Ovary (tissue), 9 donors: ENCODE data around the gene FAM229A. TPM values are rescaled to one million over a fixed set of nuclear protein-coding genes. Genes with fewer than 3 reads are reported as not detected.

Source experiments
- DNase-seq, 5 donors: peaks; one replicate each; pipeline ENCODE4 v3.0.0-alpha.2; 2019 to 2020
- H3K27ac ChIP-seq, 2 donors: fragments of 200-600 bp; one replicate each; pipeline versions ENCODE4 v1.5.1 to v1.8.0; 2019 to 2022
- H3K27me3 ChIP-seq: fragments of 200-600 bp; one replicate; pipeline ENCODE4 v1.8.0; 2022
- H3K36me3 ChIP-seq: fragments of 200-600 bp; sonication (generic); one replicate; pipeline ENCODE4 v1.5.1; 2019
- H3K4me1 ChIP-seq: one replicate; pipeline ENCODE4 v1.8.1; 2013; ENCODE audit warnings: mild to moderate bottlenecking, moderate library complexity; ENCODE audit not compliant: insufficient read depth
- H3K4me3 ChIP-seq: fragments of 200-600 bp; sonication (generic); one replicate; pipeline ENCODE4 v1.5.1; 2017
- H3K9me3 ChIP-seq, 2 donors: fragments of 200-600 bp in 1 of 2; sonication (generic) in 1 of 2; one replicate each; pipeline versions ENCODE4 v1.5.1 to v1.8.1; 2013 to 2019; ENCODE audit warnings: mild to moderate bottlenecking in 1 of 2, moderate library complexity in 1 of 2
- CTCF ChIP-seq, 3 donors: fragments of 450-650 bp in 2 of 3; fragments of 200-600 bp in 1 of 3; IDR thresholded peaks; one replicate each; pipeline versions ENCODE4 v1.5.1 to v1.8.0; 2016 to 2022; ENCODE audit warnings: antibody characterized with exemption in 3 of 3, mild to moderate bottlenecking in 1 of 3
- EP300 ChIP-seq: sonication (generic); formaldehyde crosslinking; IDR thresholded peaks from one replicate; pipeline ENCODE4 v1.6.1; 2017; ENCODE audit warnings: antibody characterized with exemption
- POLR2A ChIP-seq: fragments of 450-650 bp; IDR thresholded peaks from one replicate; pipeline ENCODE4 v1.6.1; 2017; ENCODE audit warnings: antibody characterized with exemption, mild to moderate bottlenecking, moderate library complexity
- WGBS, 3 donors: extraction: QIAGEN DNeasy Blood & Tissue Kit in 1 of 3; methylation state at CpG; one replicate each; pipeline versions ENCODE4 v1.1.5 to v1.1.7; 2013 to 2017; 5-methylcytosine and 5-hydroxymethylcytosine counted together
- intact Hi-C, 4 donors: fragments of 100-400 bp; cut with DNase I; formaldehyde crosslinking; loops; one replicate each; pipeline versions ENCODE4 v1.11.0 to v1.15.1; 2022 to 2023
- polyA plus RNA-seq, 2 donors: library from polyadenylated mRNA; stranded (reverse); fragments of 200-250 nt in 1 of 2; fragments of 350-450 nt in 1 of 2; fragmentation: Illumina TruSeq in 1 of 2; extraction: RNeasy Lipid Tissue Mini Kit (QIAGEN cat#74804) in 1 of 2; gene quantifications; one replicate each; pipeline ENCODE4 v1.2.3, GENCODE V29; 2013 to 2014
- total RNA-seq, 7 donors: library from RNA; depleted of rRNA in 2 of 7; stranded (reverse); fragments of >200 nt in 2 of 7; fragmentation: NEBNext Ultra II Directional in 3 of 7; extraction: Animal tissue kit (Norgen Biotek cat#: 25700) in 3 of 7; gene quantifications; one replicate each; pipeline versions ENCODE4 v1.1.0 to v1.2.4, GENCODE V29; 2016 to 2023
- donor health status: DM: no; HTN: no; CAD: no; lungs with moderate emphysema.
- donor health status: DM: no; HTN: no; CAD: no.
- donor health status: Bipolar disorder and iron deficiency.
- donor health status: DM: yes; HTN: yes; CAD: no.
- donor health status: DM: no; HTN: no; CAD: no.
- donor health status: DM: yes; HTN: yes; CAD: no.

FAM229A gene
- total and polyA plus RNA-seq, 9 donors = 3.0 to 27.0 (median 14.0) TPM

GRCh38 chr1:32333251-32333963 is 28.9 kb downstream of the FAM229A start:
- H3K36me3 ChIP-seq = no peaks in the 10 kb centered on the region
- no peak overlapping the region for H3K27ac ChIP-seq
- intact Hi-C loops = no loop called here
- 47 to 66% (median 50%) methylated on average over 3 of the region's 3 CpGs for whole genome bisulfite sequencing, 3 donors
- no peak overlapping the region for H3K4me3 ChIP-seq
- no peak for DNase-seq
- H3K27me3 ChIP-seq = no peaks in the 10 kb centered on the region
- H3K4me1 ChIP-seq = peaks cover 3% of the 10 kb centered on the region
- no peak for TF ChIP-seq EP300
- H3K9me3 ChIP-seq = no peaks in the 10 kb centered on the region

GRCh38 chr1:32332290-32333079 is 29.8 kb downstream of the FAM229A start:
- no peak for TF ChIP-seq CTCF (IDR thresholded peaks at IDR 0.05)
- TF ChIP-seq POLR2A = no peak
- TF ChIP-seq EP300 = no peak
- H3K27me3 ChIP-seq = no peaks in the 10 kb centered on the region
- DNase-seq = no peak
- 72 to 80% (median 76%) methylated on average over 3 of the region's 3 CpGs for WGBS, 3 donors
- no peak overlapping the region for H3K4me3 ChIP-seq
- H3K36me3 ChIP-seq = no peaks in the 10 kb centered on the region
- H3K9me3 ChIP-seq = no peaks in the 10 kb centered on the region
- intact Hi-C loops = no loop called here
- no peak overlapping the region for H3K27ac ChIP-seq
- peaks cover 3% of the 10 kb centered on the region for H3K4me1 ChIP-seq

GRCh38 chr1:32331549-32331948 is 30.7 kb downstream of the FAM229A start:
- H3K27ac ChIP-seq = no peak overlapping the region
- no peak for DNase-seq
- intact Hi-C loops = no loop called here

GRCh38 chr1:32330558-32331151 is 31.6 kb downstream of the FAM229A start:
- H3K4me1 ChIP-seq = no peaks in the 10 kb centered on the region
- intact Hi-C loops = no loop called here
- H3K27ac ChIP-seq = no peak overlapping the region
- WGBS, 3 donors = 79 to 82% (median 81%) methylated on average over 12 of the region's 12 CpGs
- H3K9me3 ChIP-seq = no peaks in the 10 kb centered on the region
- H3K36me3 ChIP-seq = no peaks in the 10 kb centered on the region
- H3K27me3 ChIP-seq = no peaks in the 10 kb centered on the region
- H3K4me3 ChIP-seq = no peak overlapping the region
- DNase-seq = no peak
- TF ChIP-seq POLR2A (no peak), EP300 (no peak), CTCF (IDR thresholded peaks at IDR 0.05) (no peak)

More at GRCh38 chr1:32331549-32331948, 30.7 kb downstream of the FAM229A start:
- no peaks in the 10 kb centered on the region for H3K4me1 ChIP-seq
- TF ChIP-seq POLR2A (no peak), CTCF (IDR thresholded peaks at IDR 0.05) (no peak), EP300 (no peak)
- 79 to 85% (median 82%) methylated on average over 12 of the region's 12 CpGs for WGBS, 3 donors
- no peaks in the 10 kb centered on the region for H3K9me3 ChIP-seq
- H3K36me3 ChIP-seq = no peaks in the 10 kb centered on the region
- H3K4me3 ChIP-seq = no peak overlapping the region
- H3K27me3 ChIP-seq = no peaks in the 10 kb centered on the region
